GM19438 (cell line): ENCODE measurements around the gene SCFD2.

Experiments
- ATAC-seq: cut with Tn5 transposase; IDR thresholded peaks from one replicate; pipeline ENCODE4 v1.9.1; 2021; ENCODE audit warnings: low read depth; ENCODE audit not compliant: unreplicated experiment

SCFD2 gene

DNA sequence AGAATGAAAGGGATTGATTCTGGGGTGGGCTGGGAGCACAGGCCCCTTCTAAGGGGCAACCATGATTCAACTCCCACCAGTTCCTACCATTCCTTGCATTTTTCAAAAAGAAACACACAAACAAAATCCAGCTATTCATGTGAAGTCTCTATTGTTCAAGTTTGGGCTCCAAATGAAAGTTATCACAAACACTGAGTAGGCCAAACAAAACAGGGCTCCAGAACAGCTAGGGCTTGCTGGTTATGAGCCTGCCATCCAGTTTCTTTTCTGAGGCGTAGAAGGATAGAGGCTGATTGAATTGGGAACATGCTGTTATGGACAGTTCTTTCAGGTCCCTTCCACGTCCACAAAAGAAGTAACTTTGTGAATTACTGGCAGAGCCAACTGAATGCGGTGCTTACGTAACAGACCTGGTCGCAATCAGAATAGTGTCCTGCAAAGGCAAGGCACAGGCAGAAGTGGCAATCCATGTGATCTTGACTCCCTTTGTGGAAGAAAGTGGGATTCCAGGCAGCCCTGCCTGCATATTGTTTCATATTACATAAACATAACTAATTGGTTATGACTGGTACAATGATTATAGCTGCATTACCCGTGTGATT lies 244.5 kb downstream of the SCFD2 start:
- no peak for ATAC-seq

DNA sequence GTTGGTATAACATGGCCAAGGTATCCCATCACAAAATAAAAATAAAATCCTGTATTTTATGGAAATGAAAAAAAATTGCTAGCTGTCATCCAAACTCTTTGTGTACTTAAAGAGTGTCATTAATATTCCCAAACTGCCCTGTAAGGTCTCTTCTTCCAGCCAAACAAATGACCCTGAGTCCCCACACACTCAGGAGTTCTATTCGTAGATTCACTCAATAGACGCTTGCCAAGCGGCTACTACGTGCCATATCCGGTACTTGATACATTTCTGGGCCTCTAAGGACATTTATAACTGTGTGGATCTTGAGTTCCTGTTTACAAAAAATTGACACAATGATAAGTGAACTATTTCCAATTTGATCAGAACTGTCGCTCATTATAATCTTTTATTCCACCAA lies 245.1 kb downstream of the SCFD2 start:
- ATAC-seq = no peak

DNA sequence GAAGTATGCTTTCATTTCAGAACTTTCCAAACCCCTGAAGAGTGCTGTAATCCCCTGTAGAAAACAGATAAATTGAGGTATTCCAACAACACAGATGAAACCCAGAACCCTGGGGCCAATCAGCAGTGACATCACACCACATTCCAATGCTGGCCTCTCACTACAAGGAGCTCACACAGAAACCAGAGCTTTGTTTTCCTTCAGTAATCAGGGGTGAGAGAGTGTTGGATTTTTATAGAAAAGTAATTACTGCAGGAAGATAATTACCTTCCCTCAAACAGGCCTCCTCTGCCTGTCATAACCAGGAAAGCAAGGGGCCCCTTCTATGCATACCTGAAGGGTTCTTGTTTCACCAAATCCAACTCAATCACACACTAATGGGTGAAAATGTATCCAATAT lies 246.2 kb downstream of the SCFD2 start:
- no peak for ATAC-seq

DNA sequence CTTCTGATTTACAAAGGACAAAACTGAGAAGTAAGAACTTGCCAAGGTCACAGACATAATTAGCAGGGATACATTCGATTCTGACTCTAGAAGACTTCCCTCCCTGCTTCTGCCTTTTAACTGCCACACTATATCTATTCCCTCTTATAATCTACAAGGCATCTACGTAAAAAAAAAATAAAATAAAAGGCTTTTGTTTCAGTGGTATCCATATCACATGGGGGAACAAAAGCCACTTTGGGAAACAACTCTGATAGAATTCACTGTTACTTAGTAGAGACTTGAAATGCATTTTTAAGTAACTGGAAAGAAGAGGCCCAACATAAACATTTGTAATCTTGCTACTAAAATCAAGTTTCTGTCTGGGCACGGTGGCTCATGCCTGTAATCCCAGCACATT lies 247.2 kb downstream of the SCFD2 start:
- ATAC-seq = no peak

DNA sequence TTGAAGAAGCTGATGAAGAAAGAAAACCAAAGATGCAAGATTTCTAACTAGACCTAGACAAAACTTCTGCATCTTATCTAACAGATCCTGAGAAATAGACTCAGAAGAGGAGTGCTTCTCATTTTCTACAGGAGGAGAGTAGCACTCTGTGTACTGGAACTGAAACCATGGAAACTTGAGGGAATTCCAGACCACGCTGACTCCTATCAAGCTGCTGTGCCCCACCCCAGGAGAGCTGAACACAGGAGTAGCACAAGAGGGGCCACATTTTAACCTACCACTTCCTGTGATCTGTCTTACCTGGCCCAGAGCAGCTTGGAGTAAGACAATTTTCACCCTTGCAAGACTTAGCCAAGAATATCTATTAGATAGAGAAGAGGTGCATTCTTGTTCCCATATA lies 248.9 kb downstream of the SCFD2 start:
- no peak for ATAC-seq

DNA sequence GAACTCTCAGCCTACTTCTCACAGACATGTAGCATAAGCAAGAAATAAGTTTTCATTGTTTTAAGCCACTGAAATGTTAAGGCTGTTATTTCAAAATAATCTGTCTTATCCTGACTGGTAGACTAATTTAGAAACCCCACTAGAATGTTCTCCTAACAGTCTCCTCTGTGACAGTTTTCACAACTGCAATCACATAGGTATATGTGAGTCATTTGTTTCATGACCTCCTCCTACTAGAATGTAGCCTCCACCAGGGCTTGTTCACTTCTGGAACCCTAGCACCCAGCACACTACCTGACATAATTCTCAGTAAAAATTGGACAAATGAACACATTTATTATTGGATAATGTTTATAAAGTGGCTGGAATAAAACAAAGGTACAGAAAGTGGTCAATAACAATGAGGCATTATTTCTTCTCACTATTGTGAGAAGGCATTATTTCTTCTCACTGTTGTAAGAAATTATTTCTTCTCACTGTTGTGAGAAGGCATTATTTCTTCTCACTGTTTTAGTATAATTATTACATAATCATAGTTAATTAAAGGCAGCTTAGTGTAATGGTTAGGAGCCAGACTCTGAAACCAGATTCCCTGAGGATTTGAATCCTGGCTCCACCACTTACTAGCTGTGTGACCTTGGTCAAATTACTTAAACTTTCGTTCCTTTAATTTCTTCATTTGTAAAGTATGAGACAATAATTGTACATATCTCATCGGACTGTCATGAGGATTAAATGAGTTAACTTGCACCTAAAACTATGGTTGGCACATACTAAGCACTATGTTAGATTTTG lies 252.2 kb downstream of the SCFD2 start:
- no peak for ATAC-seq

DNA sequence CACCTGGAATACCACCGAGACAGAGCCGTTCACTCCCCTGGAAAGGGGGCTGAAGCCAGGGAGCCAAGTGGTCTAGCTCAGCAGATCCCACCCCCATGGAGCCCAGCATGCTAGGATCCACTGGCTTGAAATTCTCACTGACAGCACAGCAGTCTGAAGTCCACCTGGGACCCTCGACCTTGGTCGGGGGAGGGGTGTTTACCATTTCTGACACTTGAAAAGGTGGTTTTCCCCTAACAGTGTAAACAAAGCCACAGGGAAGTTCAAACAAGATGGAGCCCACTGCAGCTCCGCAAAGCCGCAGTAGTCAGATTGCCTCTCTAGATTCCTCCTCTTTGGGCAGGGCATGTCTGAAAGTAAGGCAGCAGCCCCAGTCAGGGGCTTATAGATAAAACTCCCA lies 260.5 kb downstream of the SCFD2 start:
- ATAC-seq = no peak

DNA sequence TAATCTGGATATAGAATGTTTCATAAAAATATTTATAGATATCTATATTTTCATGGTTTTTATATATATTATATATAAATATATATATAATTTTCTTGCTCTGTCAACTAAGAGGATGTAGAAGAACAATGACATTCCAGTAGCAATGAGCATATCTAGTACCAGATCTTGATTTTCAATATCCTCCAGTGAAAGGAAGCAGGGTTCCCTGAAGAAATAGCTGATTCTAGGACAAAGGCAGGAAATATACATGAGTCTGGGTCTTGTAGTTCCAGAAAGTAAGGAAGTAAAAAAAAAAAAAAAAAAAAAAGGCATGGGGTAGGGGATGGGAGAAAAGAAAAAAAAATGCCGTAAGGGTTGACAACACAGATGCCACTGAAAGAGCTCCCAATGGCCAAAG lies 262.4 kb downstream of the SCFD2 start:
- ATAC-seq = no peak

DNA sequence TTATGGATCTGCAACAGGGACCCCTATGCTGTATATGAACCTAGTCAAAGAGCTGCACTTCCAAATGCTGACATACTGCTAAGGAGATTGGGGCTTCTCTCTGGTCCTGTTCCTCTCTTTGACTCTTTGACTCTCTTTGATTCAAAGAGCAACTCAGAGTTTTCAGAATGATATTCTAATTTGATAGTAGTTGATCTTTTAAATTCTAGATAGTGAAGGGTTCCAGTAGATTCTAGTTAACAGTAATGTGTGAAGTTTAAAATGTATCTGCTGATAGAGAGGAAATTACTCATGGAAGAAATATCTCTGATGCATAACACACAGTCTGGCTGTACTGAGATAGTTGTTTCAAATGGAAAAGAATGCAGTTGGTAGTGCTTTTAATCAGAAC lies 264.7 kb downstream of the SCFD2 start:
- ATAC-seq = no peak

DNA sequence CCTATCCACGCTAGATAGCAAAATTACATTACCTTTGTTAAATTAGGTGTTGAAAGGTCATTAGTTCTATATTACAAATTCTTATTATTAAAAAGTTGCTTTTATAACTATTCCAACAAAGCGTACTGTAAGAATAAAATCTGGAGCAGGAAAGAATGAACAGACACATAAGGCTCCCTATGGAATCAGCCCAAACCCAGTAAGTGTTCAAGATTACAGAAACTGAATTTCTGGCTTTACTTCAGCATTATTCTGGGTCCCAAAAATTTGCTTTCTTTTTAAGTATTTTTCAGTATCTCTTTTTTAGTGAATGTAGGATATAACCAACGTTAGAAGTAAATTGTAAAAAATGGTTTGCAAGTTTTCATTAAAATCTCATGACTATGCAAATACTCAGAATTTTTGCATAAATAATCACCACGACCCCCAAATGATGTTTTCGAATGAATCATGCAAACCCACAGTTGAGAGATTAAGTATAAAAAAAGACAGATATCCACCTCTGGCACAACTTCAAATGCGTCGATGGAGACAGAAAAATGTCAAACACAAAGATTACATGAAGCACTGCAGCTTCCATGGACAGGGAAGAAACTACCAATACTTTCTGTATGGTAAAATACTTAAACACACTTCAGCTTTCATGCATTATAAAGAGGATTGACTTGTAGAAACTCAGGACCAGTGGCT lies 265.2 kb downstream of the SCFD2 start:
- ATAC-seq = no peak

DNA sequence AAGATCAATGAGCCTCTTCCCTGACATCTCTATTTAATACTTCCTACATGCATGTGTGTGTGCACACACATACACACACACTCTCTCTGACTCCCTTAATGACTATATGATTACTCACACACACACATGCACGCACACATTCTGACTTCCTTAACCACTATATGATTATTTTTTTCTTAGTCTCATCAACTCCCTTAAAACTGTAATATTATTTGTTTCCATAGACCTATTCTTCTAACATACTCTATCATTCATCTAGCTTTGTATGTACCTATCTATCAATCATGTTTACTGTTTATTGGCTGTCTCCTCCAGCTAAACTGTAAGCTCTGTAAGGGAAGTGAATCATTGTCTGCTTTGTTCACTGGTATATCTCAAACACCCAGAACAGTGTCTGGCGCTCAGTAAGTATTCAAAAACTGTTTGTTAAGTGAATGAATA lies 267.2 kb downstream of the SCFD2 start:
- ATAC-seq = no peak

DNA sequence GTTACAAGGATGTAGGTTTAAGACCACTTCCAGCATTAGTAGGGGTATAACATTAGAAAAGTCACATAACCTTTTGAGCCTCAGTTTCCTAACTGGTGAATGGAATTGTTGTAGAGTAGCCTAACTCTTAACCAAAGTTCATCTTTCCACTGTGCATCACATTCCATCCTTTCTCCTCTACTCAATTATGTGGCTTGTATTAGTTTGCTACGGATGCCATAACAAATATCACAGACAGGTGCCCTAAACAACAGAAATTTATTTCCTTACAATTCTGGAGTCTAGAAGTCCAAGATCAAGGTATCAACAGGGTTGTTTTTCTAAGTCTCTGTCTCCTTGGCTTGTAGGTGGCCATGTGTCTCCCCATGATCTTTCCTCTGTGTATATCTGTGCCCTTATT lies 271.8 kb downstream of the SCFD2 start:
- no peak for ATAC-seq

DNA sequence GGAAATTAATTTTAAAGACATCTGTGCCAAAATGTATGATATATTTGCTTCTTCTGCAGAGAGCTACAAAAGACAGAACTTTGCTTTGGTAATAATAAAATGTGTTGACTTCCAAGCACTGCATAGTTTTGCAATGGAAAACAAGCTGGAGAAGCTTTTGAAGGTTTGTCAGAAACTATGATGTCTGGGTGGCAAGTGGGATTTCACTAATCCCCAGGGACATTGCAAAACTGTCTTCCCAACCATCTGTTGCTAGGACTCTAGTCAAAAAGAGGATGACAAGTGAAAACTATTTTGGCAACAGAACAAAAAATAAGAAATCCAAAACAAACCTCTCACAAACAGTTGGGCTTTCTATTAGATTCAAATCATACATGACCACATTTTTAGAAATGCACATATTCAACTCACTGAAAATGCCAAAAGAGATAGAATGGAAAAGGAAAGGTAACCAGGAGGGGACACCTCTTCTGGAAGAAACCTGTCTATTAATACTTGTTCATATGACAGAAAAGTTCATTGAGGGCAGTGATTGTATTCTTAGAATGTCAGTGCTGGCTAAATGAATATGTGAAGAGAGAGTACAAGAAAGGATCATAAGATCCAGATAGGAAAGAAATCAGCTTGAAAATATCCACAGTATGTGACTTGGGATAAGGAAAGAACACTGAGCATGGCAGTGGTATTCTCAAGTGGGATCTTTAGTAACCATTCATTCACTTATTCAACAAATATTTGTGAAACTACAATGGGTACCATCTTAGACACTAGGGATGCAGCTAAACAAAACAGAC lies 275.7 kb downstream of the SCFD2 start:
- ATAC-seq = no peak

DNA sequence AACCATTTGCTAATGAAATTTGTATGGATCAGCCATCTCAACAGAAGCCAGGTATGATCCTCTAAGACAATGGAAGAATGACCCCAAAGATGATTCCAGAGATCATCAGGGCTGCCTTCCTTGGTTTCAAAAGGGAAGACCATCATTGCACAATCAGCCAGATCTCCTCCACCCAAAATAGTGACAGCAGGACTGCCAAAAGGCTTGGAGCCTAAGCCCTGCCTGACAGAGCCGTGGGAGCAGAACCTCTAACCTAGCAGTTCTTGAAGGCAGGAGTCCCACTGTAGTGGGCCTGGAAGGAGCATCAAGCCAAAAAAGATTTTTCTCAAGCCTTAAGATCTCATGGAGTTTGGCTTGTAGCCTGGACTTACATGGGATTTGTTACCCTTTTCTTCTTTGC lies 277.7 kb downstream of the SCFD2 start:
- no peak for ATAC-seq

DNA sequence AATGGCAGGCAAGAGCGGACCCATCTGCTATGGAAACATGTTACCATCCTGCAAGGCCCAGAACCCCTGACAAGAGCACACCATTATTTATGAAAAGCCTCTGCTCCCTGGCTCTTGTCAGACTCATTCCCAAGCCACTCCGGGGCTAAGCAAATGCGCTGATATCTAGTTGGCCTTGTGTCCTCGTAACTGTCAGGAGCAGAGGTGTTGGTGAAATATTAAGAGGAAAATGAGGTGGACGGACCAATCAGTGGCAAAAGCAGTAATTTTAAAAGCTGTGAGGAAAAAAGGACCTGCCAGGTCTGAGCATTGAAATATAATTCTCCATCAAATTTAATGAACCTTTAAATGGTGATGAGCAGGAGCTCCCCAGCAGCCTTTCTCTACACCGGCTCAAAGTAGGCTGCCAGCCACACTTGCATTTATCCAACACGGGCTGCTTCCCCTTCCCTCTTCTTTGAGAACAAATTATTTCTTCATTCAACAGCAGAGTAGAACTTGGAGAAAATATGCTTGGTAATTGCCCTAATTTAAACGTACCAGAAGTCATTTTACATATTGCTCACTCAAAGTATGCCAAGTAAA lies 289.4 kb downstream of the SCFD2 start:
- ATAC-seq = no peak

DNA sequence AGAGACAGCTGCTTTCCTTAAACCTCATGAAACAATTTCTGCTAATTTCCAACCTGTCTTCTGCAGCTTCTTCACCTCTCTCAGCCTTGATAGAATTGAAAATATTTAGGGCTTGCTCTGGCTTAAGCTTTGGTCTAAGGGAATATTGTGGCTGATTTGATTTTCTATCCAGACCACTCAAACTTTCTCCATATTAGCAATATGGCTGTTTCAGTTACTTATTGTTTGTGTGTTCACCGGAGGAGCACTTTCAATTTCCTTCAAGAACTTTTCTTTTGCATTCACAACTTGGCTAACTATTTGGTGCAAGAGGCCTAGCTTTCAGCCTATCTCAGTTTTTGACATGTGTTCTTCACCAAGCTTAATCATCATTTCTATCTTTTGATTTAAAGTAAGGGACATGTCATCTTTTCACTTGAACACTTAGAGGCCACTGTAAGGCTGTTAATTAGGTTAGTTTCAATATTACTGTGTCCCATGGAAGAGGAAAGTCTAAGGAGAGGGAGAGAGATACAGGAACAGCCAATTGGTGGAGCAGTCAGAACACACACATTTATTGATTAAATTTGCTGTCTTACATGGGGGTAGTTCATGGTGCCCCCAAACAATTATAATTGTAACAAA lies 290.6 kb downstream of the SCFD2 start:
- no peak for ATAC-seq

DNA sequence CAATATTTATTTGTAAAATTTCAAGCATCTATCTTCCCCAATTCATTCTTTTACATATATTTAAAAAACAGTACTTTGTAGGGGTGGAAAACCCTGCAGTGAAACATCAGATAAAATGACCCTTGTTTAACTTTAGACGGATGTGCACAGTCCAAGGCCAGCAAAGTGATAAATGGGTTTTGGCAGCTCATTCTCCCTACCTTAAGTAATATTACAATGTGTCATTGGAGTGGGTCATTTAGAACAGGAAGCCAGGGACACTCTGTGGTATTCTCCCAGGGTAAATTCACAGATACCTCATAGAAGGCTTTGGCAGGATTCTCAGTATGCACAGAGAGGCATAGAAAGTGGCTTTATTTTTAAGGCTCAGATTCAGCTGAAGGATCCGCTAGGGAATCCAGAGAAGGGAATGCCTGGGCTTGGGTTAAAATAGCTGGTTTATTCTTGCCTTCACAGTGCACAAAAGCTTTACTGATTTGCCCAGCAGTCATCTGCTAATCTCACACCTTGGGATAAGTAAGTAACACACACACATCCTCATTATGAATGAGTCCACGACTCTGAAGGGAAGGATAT lies 297.0 kb downstream of the SCFD2 start:
- ATAC-seq = no peak

DNA sequence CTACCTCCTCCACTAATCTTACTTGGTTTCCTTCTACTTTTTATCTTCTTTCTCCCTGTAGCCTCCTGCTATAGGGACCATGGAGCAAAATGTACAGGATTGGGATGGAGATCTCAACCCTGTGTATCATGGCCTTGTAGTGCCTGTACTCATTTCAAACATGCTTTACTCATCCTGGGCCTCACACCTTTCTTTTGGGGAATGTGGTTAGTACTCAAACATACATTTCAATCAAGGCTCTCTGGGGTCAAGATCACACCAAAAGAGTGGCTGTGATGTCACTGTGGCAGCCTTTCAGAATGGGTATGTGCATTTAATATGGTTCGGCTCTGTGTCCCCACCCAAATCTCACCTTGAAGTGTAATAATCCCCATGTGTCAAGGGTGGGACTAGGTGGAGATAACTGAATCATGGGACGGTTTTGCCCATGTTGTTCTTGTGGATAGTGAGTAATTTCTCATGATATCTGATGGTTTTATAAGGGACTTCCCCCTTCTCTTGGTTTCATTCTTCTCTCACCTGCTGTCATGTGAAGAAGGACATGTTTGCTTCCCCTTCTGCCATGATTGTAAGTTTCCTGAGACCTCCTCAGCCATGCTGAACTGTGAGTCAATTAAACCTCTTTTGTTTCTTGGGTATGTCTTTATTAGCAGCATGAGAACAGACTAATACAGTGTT lies 298.6 kb downstream of the SCFD2 start:
- no peak for ATAC-seq

DNA sequence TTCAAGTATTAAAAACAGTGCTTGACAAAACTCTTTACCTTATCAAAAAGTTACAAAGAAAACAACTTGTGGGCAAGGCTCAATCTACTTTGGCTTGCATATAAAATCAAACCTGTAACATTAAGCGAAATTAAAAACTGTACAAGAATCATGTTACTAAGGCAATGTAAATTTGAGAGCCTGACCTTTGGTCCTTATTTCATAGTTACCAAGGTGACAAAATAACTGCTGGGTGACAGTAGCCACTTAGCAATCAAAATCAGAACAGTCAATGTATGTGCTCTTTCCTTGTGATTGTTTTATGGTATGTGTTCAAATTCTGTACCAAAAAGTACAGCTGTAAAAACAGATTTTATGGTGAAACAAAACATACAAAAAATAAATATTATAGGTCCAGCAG lies 299.7 kb downstream of the SCFD2 start:
- ATAC-seq = no peak
